DND-41 (cell line): ENCODE measurements around the gene SDHA.

ENCODE experiments used
- CTCF ChIP-seq: IDR thresholded peaks from 2 replicates; pipeline ENCODE4 v1.5.1; 2012; ENCODE audit warnings: borderline replicate concordance, low read length, moderate library complexity, mild to moderate bottlenecking; ENCODE audit not compliant: poor library complexity, severe bottlenecking; ENCODE audit errors: extremely low read depth
- EZH2 ChIP-seq: IDR thresholded peaks from 3 replicates; pipeline ENCODE4 v1.6.1; 2012; ENCODE audit warnings: borderline replicate concordance, low read depth, mild to moderate bottlenecking, moderate library complexity, low read length, inconsistent platforms; ENCODE audit not compliant: severe bottlenecking

- TF ChIP-seq CTCF = no peak
- no peak for TF ChIP-seq EZH2
These were observed 19.5 kb upstream of the SDHA start for GRCh38 chr5:198516-199196.
